Choroid plexus epithelial cell (primary cell): ENCODE measurements around the gene FHL1.

Experiments used
- DNase-seq: peaks from one replicate; pipeline ENCODE4 v3.0.0-alpha.2; 2010; ENCODE audit warnings: low read depth
- H3K4me3 ChIP-seq: 2 replicates; pipeline ENCODE4 v1.5.1; 2011; ENCODE audit warnings: low read depth, mild to moderate bottlenecking, control low read depth, low read length, moderate library complexity
- TF ChIP-seq, protein P1 (sequence below): conservative IDR thresholded peaks from 2 replicates; pipeline ENCODE4 v1.5.1; 2011; ENCODE audit warnings: low read depth, mild to moderate bottlenecking, control low read depth, inconsistent platforms, low read length, moderate library complexity

FHL1 gene

DNA sequence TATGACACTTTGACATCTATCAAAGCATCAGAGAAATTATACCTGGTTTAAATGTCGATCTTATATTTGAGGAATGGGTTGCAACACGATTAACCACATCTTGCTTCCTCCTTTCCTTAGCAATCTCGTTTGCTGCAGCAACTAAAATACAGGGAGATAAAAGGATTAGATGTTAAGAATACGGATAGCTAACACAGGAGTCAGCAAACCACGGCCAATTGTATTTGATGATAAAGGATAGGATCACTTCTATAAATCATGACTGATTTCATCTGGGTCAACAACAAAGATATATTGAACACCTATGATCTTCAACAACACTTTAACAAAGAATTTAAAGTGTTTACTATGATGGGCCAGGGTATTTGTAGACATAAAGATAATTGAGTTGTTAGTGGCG lies 98.9 kb downstream of the FHL1 start:
- TF ChIP-seq, protein P1, sequence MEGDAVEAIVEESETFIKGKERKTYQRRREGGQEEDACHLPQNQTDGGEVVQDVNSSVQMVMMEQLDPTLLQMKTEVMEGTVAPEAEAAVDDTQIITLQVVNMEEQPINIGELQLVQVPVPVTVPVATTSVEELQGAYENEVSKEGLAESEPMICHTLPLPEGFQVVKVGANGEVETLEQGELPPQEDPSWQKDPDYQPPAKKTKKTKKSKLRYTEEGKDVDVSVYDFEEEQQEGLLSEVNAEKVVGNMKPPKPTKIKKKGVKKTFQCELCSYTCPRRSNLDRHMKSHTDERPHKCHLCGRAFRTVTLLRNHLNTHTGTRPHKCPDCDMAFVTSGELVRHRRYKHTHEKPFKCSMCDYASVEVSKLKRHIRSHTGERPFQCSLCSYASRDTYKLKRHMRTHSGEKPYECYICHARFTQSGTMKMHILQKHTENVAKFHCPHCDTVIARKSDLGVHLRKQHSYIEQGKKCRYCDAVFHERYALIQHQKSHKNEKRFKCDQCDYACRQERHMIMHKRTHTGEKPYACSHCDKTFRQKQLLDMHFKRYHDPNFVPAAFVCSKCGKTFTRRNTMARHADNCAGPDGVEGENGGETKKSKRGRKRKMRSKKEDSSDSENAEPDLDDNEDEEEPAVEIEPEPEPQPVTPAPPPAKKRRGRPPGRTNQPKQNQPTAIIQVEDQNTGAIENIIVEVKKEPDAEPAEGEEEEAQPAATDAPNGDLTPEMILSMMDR: no peak
- H3K4me3 ChIP-seq: no peak overlapping the region
- DNase-seq: no peak

DNA sequence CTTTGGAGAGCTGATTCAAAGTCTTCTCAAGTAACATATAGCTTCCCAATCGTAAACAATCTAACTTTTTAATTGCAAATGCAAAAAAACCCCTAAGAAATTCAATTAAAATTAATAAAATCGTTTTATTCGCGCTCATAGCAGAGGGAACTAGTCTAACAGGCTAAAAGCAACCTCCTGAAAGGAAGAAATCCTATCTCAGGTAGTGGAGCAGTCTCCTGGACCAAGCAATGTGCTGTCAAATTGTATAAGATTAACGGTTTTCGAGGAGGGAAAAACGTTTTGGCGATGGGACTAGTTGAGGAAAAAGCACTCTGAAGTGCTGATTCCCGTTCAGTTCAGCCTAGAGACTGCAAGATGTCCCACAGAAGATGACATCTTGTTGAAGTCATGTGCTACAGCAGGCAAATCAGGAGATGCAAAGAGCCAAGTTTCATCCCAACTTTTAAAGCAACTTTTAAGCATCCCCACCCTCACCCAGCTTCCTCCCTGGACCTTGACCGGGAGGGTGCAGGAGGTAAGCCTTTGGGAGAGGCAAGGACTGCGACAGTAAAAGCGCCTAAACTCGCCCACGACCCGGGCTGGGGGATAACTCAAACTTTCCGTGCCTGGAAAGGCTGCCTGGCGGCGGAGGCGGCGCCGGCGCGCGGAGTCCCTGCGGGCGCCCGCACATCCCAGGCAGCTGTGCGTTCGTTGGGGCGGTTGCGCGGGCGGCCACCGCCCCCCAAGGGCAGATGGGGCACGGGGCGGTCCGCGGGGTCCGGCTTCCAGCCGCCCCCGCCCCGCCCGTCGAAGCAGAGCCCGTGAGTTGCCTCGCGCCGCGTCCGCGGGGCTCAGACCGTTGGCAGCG lies 103.1 kb downstream of the FHL1 start:
- TF ChIP-seq, protein P1: no peak
- peak overlapping the region; percentile 71 for H3K4me3 ChIP-seq
- peak; percentile 46 for DNase-seq

DNA sequence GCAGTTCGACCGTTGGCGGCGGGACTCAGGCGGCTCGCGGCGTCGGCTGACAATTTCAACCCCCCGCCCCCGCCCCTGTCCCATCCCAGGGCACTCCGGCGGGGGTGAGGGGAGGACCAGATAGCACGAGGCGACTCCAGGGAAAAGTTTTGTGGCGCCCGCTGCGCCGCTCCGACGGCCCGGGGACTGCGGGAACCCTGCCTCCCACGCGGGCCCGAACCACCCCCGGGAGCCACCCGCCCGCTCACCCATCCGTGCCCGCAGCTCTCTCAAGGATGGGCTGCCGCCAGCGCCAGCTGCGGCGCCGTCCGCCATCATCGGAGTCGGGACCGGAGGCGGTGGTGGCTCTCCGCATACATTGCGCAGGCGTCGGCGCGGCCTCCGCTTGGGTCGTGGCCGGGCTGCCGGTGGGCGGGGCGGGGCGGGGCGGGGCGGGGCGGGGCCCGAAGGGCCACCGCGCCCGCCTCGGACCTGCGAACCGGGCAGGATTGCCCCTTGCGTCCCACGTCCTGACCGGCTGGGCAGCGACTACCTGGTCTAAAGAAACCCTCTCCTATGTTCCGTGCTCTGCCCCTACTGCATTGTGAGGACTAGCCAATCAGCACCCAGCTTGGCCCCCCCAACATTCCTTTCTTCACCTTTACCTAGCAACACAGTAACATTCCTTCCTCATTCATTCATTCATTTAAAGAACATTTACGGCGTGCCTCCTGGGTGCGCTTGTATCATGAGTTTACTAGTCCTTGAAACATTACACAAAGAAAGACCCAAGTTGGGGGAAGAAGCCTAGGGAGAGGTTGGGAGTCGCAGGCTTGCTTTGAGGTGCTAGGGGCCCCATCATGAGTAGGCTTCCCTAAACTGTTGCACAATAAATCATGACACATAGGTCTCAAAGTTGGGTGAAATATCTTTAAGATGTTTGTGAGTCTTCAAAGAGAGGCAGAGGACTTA lies 104.0 kb downstream of the FHL1 start, which contains the start of gene MAP7D3:
Gene MAP7D3 (minus strand): TSS at position 360 of the 951 bp plus-strand sequence. CDS start 42 bp downstream, at position 318.
- peak within 1 kb of the TSS; percentile 71 for H3K4me3 ChIP-seq
- DNase-seq: peak; percentile 51
- TF ChIP-seq, protein P1: no peak

DNA sequence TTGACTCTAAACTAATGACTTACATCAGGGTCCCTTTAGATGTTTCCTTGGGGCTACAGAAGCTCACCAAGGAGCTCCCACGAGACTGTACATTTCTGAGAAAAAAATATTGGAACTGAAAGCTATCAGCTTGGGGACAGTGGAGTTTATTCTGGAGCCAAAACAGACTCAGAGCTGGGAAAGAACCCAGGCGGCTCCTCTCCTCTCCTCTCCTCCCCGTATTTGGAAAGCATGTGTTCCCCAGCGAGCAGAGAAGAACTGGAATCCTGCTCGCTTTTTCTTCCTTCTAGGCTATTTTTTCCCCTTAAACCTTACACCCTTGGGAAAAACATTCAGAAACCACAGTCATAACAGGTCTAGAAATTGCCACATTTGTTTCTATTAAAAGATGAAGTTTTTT lies 108.2 kb downstream of the FHL1 start:
- DNase-seq: no peak
- TF ChIP-seq, protein P1: no peak
- H3K4me3 ChIP-seq: no peak overlapping the region

DNA sequence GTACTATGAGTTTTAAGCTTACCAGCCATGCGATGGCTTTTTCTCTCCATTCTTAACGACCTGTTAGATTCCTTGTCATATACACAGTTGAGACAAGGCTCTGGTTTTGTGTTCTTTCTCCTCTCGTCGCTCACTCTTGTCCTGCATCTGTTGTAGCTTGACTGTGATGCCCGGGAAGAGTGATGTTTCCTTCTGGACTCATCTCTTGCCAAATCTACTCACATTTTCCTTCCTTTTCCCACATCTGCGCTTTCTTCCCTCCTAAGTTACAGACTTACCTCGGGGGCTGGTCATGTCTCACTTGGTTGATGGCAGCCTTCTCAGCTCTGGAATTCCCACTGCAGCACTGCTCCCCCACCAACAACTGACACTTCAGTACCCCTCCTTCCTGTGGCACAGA lies 108.7 kb downstream of the FHL1 start:
- no peak for DNase-seq
- TF ChIP-seq, protein P1: no peak
- no peak overlapping the region for H3K4me3 ChIP-seq

DNA sequence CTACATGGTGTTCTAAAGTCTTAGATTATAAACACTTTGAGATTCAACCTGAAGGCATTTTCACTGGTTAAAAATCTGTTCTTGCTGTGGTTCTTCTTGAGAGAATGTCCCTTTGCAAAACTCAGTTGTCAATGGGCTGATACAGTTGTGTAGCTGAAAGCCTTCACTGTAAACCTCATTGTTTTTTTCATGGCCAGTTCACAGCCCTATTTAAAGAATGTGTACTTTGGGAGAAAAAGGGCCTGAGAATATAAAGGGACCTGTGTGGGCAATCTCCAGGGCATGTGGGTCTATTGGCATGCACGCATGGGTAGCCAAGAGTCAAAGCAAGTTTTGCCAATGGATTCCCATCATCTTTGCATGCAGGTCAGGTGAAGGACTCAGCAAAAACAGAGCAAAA lies 111.6 kb downstream of the FHL1 start:
- no peak for DNase-seq
- TF ChIP-seq, protein P1: no peak
- H3K4me3 ChIP-seq: no peak overlapping the region
